Measurements from ENCODE around the gene LY6G5B.

DNA sequence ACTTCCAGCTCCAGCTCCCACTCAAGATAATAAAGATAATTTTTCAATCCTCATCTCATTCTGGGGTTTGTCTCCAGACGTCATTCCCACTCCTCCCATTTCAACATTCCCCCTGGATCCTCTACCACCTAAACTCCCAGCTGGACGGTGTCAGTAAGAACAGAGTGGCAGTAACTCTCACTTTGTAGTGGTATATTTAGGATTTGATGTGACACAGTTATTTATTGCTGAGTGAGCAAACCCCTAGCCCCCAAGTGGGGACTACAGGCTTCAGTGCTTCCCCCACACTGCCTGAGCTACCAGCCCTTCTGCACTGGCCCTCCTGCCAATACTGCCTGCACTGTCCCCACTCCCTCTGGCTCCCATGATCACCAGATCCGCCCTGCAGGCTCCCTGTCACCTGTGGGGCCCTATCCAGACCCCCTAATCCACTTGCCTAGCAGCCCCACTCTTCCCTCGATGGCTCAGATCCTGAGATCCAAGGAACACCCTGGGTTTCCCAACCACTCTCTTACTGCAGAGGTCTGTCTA, 11.6 kb upstream of the LY6G5B start:
- TF ChIP-seq, protein P1, sequence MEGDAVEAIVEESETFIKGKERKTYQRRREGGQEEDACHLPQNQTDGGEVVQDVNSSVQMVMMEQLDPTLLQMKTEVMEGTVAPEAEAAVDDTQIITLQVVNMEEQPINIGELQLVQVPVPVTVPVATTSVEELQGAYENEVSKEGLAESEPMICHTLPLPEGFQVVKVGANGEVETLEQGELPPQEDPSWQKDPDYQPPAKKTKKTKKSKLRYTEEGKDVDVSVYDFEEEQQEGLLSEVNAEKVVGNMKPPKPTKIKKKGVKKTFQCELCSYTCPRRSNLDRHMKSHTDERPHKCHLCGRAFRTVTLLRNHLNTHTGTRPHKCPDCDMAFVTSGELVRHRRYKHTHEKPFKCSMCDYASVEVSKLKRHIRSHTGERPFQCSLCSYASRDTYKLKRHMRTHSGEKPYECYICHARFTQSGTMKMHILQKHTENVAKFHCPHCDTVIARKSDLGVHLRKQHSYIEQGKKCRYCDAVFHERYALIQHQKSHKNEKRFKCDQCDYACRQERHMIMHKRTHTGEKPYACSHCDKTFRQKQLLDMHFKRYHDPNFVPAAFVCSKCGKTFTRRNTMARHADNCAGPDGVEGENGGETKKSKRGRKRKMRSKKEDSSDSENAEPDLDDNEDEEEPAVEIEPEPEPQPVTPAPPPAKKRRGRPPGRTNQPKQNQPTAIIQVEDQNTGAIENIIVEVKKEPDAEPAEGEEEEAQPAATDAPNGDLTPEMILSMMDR (IDR thresholded peaks at IDR 0.05), result no peak
- TF ChIP-seq EZH2 (IDR thresholded peaks at IDR 0.05; ENCODE audit: borderline replicate concordance, insufficient read depth, low read depth, low read length, poor library complexity, severe bottlenecking), result no peak
